OCI-LY7 (cell line): ENCODE data around the gene TRPM2.

ENCODE experiments used
- CTCF ChIP-seq: fragments of 200-600 bp; sonication (generic); conservative IDR thresholded peaks from 2 replicates; pipeline ENCODE4 v1.5.1; 2014; ENCODE audit warnings: mild to moderate bottlenecking, antibody characterized with exemption, low read length, moderate library complexity, mixed read lengths
- EZH2phosphoT487 ChIP-seq: fragments of 200-600 bp; sonication (generic); IDR thresholded peaks from 2 replicates; pipeline ENCODE4 v1.6.1; 2018; ENCODE audit warnings: low read depth, borderline replicate concordance, mild to moderate bottlenecking, mixed run types, antibody characterized with exemption, low read length, moderate library complexity, mixed read lengths

- no peak for TF ChIP-seq CTCF
- TF ChIP-seq EZH2phosphoT487, result no peak
These were observed 49.3 kb upstream of the TRPM2 start for GRCh38 chr21:44304011-44304616.
